Measurements from ENCODE around the gene NPFFR1. TPM values are rescaled to one million over a fixed set of nuclear protein-coding genes. Genes with fewer than 3 reads are reported as not detected.

NPFFR1 gene
- total and polyA plus RNA-seq, 2 experiments from 2014 or later: not detected

- TF ChIP-seq EZH2phosphoT487 (IDR thresholded peaks at IDR 0.05; ENCODE audit: low read depth, severe bottlenecking, unreplicated experiment) (no peak), EZH2 (IDR thresholded peaks at IDR 0.05; ENCODE audit: borderline replicate concordance) (no peak), CTCF (IDR thresholded peaks at IDR 0.05; ENCODE audit: poor library complexity) (no peak)
- H4K20me1 ChIP-seq (ENCODE audit: insufficient read depth, poor library complexity, severe bottlenecking): no peaks in the 10 kb centered on the region
- H3K4me3 ChIP-seq: no peak overlapping the region
- no peaks in the 10 kb centered on the region for H3K4me1 ChIP-seq (ENCODE audit: insufficient read depth)
- H3K27ac ChIP-seq: no peak overlapping the region
- H3K79me2 ChIP-seq: no peaks in the 10 kb centered on the region
- no peaks in the 10 kb centered on the region for H3K9me3 ChIP-seq (ENCODE audit: low read depth)
- H3K27me3 ChIP-seq: no peaks in the 10 kb centered on the region
- DNase-seq (ENCODE audit: low spot score): peak; percentile 48
- no peaks in the 10 kb centered on the region for H3K36me3 ChIP-seq (replicated peaks; ENCODE audit: insufficient read depth, low read depth)
- H3K4me2 ChIP-seq: no peak overlapping the region
- no peaks in the 10 kb centered on the region for H3K9me2 ChIP-seq (replicated peaks; ENCODE audit: insufficient read depth)
- 81% methylated on average over 12 of the region's 12 CpGs for WGBS (ENCODE audit: low lambda C conversion rate, missing lambda C conversion rate)
- no peak overlapping the region for H2AFZ ChIP-seq
These were observed 12.6 kb upstream of the NPFFR1 start for GRCh38 chr10:70296406-70296899.

GRCh38 chr10:70295926-70296325 is 12.1 kb upstream of the NPFFR1 start:
- no peak overlapping the region for H2AFZ ChIP-seq
- no peak overlapping the region for H3K27ac ChIP-seq
- no peaks in the 10 kb centered on the region for H3K79me2 ChIP-seq
- no peaks in the 10 kb centered on the region for H4K20me1 ChIP-seq (ENCODE audit: insufficient read depth, poor library complexity, severe bottlenecking)
- no peaks in the 10 kb centered on the region for H3K9me3 ChIP-seq (ENCODE audit: low read depth)
- no peaks in the 10 kb centered on the region for H3K27me3 ChIP-seq
- no peaks in the 10 kb centered on the region for H3K9me2 ChIP-seq (replicated peaks; ENCODE audit: insufficient read depth)
- no peak for TF ChIP-seq EZH2phosphoT487 (IDR thresholded peaks at IDR 0.05; ENCODE audit: low read depth, severe bottlenecking, unreplicated experiment)
- no peak for TF ChIP-seq CTCF (IDR thresholded peaks at IDR 0.05; ENCODE audit: poor library complexity)
- no peak for TF ChIP-seq EZH2 (IDR thresholded peaks at IDR 0.05; ENCODE audit: borderline replicate concordance)
- DNase-seq (ENCODE audit: low spot score): no peak
- WGBS (ENCODE audit: low lambda C conversion rate, missing lambda C conversion rate): 98% methylated on average over 7 of the region's 7 CpGs
- no peak overlapping the region for H3K4me2 ChIP-seq
- H3K4me1 ChIP-seq (ENCODE audit: insufficient read depth): no peaks in the 10 kb centered on the region
- H3K36me3 ChIP-seq (replicated peaks; ENCODE audit: insufficient read depth, low read depth): no peaks in the 10 kb centered on the region
- H3K4me3 ChIP-seq: no peak overlapping the region

GRCh38 chr10:70295321-70295720 is 11.5 kb upstream of the NPFFR1 start:
- no peaks in the 10 kb centered on the region for H4K20me1 ChIP-seq (ENCODE audit: insufficient read depth, poor library complexity, severe bottlenecking)
- H3K36me3 ChIP-seq (replicated peaks; ENCODE audit: insufficient read depth, low read depth): no peaks in the 10 kb centered on the region
- no peak overlapping the region for H2AFZ ChIP-seq
- DNase-seq (ENCODE audit: low spot score): no peak
- no peak overlapping the region for H3K4me3 ChIP-seq
- TF ChIP-seq EZH2phosphoT487 (IDR thresholded peaks at IDR 0.05; ENCODE audit: low read depth, severe bottlenecking, unreplicated experiment) (no peak), EZH2 (IDR thresholded peaks at IDR 0.05; ENCODE audit: borderline replicate concordance) (no peak), CTCF (IDR thresholded peaks at IDR 0.05; ENCODE audit: poor library complexity) (no peak)
- H3K4me2 ChIP-seq: no peak overlapping the region
- no peaks in the 10 kb centered on the region for H3K9me2 ChIP-seq (replicated peaks; ENCODE audit: insufficient read depth)
- no peaks in the 10 kb centered on the region for H3K79me2 ChIP-seq
- WGBS (ENCODE audit: low lambda C conversion rate, missing lambda C conversion rate): 96% methylated on average over 3 of the region's 3 CpGs
- no peaks in the 10 kb centered on the region for H3K4me1 ChIP-seq (ENCODE audit: insufficient read depth)
- H3K27ac ChIP-seq: no peak overlapping the region
- H3K27me3 ChIP-seq: no peaks in the 10 kb centered on the region
- no peaks in the 10 kb centered on the region for H3K9me3 ChIP-seq (ENCODE audit: low read depth)
